NCI-H187 (cell line): Measurements from ENCODE around the gene NDEL1.
"Not testable (repeated sequence)": the region's sequence is repeated elsewhere in the genome, so short reads cannot be mapped to it uniquely, and the experiment has no call there.

Experiments
- DNase-seq, 2 experiments: peaks; one replicate each; lab custom pipeline; 2025; lab: John Stamatoyannopoulos, UW

NDEL1 gene, protein sequence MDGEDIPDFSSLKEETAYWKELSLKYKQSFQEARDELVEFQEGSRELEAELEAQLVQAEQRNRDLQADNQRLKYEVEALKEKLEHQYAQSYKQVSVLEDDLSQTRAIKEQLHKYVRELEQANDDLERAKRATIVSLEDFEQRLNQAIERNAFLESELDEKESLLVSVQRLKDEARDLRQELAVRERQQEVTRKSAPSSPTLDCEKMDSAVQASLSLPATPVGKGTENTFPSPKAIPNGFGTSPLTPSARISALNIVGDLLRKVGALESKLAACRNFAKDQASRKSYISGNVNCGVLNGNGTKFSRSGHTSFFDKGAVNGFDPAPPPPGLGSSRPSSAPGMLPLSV

DNA sequence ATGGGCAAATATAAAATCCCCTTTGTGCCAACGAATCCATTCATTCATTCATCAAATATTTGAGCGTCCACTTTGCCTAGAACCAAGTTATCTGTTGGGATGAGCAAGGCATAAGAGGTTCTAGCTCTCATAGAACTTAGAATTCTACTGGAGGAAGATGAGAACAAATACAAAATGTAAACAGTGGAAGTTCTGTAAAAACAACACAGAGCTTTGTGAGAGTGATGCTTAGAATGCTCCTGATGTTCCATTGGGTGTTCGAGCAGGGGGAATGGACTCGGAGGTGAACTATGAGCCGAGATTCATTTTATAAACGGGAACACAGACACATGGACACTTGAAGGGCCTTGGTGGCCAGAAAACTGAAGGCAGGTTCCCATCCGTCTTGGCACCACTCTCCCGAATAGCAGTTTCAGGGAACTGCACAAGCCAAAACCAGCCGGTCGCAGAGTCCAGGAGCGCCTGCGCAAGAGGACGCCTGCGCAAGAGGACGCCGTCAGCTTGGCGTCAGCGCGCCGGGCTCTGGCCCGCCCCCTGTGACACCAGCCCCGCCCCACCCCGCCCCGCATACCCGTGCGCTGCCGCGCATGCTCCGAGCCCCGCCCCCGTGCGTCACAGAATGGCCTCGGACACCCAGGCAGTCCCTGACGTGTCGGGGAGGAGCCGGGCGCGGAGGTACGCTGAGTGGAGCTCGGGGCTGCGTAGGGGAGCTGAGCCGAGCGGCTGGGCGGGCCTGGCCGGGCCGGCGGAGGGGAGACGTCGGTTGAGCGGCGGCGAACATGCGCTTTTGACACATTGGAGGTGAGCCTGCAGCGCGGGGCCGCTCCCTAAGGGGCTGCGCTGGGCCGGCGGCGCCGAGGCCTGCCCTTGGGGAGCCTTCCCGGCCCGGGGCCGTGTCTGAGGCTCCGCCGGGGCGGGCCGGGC lies at the start of gene NDEL1:
TSS of gene NDEL1 (plus strand) at position 640 of the 924 bp plus-strand sequence. CDS start 8,388 bp downstream, outside the sequence.
- peak; percentile 39 to 92 for DNase-seq

DNA sequence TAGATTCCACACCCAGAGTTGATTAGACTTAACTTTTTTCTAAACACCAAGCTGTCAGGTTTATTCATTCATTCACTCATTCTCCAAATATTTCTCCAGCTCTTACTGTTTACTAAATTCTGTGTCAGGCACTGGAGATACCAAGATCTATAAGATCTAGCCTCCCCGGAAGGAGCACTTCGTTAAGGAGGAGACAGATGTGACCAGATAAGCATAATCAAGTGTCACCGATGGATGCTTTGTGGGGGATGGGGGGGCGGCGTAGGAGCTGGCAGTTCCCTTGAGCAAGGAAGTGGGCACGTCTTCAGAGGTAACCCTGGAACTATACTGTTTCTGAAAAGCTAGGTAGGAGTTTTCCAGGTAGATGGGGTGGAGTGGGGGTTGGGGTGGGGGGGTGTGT lies 48.8 kb upstream of the NDEL1 start:
- DNase-seq: no peak

DNA sequence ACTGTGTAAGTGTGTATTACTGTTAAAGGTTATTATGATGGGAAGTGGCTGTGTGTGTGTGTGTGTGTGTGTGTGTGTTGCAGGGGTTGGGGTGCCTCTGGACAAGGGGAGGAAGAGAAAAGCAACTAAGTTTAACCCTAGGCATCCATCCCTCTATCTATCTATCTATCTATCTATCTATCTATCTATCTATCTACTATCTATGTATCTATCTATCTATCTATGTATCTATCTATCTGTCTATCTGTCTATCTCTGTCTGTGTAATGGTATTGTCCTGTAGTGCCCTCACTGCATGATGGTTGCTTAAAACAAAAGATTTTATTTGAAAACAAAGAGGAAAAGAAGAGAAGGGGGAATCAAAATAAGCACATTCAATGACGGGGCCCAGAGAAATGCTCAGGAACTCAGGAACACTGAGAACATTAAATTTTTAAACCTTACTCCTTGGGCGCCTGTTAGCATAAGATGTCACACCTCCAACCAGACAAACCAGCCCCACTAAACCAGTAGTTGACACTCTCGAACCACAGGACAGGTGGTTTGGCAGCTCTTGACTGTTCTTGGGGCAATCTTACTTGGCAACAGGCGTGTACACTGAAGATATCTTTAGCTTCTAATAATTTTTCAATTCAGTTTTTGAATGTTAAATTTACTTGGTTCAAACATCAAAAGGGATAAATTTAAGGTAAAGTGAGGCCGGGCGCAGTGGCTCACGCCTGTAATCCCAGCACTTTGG lies 47.6 kb upstream of the NDEL1 start:
- DNase-seq: no peak

DNA sequence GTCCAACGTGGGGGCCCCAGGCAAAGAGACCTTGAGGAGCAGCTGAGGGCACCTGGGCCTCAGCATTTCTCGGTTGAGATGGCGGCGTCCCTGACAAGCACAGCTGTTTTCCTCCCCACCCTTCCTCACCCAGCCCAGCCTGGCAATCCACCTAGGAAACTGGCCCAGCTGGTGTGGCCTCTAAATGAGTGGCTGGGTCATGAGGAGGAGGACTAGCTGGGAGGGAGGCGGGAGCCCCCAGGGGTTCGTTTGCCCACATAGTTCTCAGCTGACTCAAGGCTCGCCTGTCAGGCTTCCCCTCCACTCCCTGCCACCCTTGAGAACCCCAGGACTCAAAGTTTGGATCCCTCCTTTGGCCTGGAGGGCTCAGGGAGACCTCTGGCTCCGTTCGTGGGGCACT lies 44.0 kb upstream of the NDEL1 start:
- no peak for DNase-seq

DNA sequence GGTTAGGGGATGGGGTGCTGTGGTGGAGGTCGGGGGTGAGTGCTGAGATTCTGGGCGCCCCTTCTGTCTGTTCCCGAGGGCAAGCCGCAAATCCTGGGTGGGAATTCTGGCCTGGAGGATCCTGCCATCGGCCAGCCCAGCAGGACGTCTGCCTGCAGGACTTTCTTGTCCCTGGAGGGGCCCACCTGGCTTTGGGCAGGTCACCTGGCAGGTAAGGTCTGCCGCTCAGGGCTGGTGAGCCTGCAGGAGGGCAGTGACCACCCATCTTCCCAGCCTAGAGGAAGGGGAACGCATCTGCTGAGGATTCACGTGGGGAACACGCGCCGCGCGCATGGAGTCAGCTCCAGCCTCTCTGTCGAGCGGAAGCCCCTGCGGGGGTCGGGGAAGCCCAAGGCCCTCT lies 43.4 kb upstream of the NDEL1 start:
- DNase-seq: no peak

DNA sequence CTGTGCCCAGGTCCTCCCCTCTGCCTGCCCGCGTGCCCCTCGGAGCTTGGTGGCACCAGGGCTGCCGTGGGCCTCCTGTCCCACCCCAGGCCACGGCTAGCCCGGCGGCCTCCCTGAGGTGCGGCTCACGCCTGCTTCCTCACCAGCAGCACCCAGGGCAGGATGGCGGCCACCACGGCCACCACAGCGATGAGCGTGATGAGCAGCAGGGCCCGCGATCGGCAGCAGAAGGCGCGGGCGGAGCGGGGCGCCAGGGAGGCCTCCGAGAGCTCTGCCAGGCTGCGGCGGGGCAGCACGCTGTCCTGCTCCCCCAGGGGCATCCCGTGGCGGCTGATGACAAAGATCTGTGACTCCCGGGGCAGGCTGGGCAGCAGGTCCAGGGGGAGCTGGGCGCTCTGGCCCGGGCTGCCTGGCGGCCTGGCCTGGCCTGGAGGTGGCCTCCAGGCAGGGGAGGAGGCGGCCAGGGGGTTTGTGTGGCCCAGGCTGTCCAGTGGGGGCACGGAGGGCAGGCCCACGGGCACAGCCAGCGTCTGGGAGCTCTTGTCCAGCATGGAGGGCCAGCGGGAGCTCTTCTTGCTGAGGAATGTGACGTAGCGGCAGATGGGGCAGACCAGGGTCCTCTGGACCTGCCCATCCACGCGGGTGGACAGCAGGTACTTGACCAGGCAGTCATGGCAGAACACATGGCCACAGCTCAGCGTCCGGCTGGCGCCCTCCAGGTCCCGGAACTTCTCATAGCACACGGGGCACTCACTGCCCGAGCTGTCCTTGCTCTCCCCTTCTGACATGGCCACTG lies 42.8 kb upstream of the NDEL1 start:
- no peak for DNase-seq

DNA sequence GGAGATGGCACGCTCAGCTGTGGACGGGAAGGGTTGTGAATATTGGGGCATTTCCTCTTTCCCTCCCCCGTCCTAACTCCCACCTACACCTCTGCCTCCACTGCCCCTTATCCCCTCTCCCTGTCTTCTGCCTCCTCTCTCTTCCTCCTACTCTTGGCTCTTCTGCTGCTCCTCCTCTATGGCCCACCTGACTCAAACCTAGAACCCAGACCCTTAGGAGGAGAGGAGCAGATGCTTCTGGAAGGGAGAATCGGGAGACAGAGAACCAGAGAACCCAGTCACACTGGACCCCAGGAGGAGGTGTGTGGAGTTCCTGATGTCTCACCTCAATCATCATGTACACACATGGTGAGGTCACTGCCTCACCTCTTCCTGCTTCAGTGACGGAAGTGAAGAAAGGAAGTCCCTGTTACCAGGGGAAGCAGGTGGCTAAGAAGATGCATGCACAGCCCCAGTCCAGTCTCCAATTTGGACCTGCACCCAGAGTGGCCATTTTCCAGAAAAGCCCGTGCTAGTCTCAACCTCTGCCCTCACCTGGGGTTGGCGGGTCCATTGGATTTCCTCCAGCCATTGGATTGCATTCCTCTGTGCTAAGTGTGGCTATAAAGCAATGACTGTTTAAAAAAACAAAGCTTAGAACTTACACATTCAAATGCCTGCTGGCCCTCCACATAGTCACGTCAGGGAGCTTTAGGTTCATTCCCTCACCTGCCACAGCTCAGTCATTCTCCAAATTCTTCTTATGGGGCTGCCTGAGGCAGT lies 42.0 kb upstream of the NDEL1 start:
- no peak for DNase-seq

DNA sequence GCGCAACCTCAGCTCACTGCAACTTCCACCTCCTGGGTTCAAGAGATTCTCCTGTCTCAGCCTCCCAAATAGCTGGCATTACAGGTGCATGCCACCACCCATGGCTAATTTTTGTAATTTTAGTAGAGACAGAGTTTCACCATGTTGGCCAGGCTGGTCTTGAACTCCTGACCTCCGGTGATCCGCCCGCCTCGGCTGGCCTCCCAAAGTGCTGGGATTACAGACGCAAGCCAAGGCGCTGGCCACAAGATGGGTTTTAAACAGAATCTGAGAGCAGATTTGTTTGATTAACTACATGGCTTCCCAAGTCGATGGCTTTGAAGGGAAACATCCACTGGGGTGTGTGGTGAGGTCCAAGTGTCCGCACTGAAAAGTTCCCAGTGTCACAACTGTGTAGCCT lies 41.2 kb upstream of the NDEL1 start:
- not testable (repeated sequence) for DNase-seq

DNA sequence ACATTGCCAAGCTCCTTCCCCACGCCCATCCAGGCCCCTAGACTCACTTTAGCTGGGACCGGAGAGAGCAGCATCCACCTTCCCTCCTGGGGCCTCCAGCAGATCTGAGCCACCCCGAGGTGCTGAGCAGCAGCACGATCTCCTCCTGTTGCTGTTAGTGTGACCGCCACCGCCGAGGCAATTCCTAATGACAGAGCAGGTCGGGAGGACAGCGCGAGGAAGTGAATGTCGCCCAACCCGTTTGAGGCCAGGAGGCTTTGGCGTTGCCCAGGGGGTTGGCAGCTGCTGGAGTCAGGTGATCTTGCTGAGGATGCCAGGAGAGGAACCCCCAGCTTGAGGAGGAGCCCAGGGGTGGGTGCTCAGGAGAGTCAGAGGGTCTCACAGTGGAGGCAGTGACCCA lies 38.0 kb upstream of the NDEL1 start, which contains the start of gene RNF222:
TSS of gene RNF222 (minus strand) at position 192 of the 400 bp plus-strand sequence. CDS start 4,366 bp downstream, outside the sequence.
- DNase-seq: no peak

DNA sequence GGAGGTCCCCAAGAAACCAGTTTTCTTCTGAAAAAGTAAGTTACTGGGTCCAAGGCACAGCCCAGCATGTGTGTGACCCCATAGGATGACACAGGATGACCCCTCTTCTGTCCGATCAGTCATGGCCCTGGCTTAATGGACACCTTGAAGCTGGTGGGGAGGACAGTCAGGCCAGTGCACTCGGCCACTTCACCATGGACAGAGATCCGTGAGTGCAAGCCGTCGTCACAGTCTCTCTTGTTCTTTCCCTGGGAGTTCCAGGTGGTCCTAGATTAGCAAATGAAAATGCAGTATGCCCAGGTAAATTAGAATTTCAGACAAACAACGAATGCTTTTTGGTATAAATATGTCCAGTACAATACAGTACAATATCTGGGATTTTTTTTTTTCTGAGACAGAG lies 36.7 kb upstream of the NDEL1 start:
- no peak for DNase-seq

DNA sequence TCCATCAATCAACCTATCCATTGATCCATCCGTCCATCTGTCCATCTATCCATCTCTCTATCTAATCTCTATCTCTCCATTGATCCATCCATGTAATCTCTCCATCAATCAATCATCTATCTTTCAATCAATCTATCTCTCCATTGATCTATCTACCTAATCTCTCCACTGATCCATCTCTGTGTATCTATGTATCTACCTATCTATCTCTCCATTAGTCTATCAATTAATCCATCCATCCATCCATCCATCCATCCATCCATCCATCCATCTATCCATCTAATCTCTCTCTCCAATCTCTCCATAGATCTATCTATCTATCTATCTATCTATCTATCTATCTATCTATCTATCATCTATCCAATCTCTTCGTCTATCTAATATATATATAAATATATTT lies 34.6 kb upstream of the NDEL1 start:
- no peak for DNase-seq

DNA sequence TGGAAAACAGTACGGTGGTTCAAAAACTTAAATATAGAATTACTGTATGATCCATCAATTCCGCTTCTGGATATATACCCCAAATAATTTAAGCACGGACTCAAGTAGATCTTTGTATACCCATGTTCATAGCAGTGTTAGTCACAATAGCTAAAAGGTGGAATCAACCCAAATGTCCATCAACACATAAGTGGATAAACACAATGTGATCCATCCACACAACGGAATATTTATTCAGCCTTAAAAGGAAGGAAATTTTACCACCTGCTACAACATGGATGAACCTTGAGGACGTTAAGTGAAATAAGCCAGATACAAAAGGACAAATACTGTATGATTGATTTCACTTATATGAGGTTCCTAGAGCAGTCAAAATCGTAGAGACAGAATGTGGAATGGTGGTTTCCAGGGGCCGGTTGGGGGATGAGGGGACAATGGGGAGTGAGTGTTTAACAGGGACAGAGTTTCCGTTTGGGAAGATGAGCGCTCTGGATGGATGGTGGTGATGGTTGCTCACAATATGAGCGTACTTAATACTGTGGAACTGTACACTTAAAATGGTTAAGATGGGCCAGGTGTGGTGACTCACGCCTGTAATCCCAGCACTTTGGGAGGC lies 32.7 kb upstream of the NDEL1 start:
- DNase-seq: no peak

DNA sequence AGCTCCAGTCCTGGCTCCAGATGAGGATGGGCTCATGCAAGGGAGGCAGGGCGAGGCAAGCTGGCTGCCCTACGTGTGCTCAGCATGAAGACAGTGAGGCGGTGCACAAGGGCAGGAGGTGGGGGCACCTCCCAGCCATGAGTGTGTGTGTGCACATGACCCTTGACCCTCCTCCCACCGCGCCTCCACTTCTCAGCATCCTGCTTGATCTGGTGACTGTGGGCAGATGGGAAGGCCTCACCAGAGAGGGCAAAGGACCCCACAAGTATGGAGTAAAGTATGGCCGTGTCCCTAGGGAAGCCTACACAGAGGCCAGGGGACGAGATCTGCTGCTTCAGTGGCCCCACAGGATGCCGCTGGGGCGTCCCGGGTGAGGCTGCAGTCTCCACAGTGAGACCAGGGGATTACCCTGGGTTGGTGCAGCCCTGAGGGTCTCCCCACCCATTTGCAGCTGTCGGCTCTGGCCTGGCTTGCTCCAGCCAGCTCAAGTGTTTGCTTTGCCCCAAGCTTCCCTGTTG lies 30.1 kb upstream of the NDEL1 start:
- DNase-seq: no peak

DNA sequence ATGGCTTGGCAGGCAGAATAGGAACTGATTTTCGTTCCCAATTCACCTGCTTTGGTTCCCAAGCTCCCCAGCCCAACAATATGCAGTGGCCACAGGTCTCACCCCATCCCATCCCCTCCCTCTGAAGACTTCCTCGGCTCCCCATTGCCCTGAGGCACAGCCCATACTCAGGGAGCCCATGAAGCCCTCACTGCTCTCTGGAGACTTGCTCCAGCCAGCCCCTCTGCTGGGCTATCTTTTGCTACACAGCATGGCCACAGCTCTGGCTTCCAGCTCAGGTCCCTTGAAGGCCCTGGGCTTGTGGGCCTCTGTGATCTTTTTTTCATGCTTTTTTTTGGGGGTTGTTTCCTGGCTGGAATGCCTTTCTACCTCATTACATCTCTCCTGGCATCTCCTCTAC lies 29.5 kb upstream of the NDEL1 start:
- DNase-seq: no peak

DNA sequence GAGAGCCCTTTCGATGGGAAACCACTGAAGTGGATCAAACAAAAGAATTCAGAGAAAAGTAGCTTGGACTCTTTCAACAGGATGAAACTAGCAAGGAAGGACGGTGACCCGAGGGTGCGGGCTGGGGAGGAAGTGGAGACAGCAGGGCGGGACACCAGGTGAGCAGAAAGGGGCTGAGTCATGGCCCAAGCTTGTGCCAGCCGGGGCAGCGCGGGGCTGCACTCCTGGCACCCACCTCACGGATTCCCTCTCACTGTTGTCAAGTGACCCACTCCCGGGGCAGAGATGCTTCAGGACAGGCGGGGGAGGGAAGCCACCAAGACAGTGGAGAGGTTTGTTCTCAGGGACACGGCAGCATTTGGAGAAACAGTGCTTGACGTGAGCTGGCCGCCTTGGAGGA lies 27.3 kb upstream of the NDEL1 start:
- no peak for DNase-seq

DNA sequence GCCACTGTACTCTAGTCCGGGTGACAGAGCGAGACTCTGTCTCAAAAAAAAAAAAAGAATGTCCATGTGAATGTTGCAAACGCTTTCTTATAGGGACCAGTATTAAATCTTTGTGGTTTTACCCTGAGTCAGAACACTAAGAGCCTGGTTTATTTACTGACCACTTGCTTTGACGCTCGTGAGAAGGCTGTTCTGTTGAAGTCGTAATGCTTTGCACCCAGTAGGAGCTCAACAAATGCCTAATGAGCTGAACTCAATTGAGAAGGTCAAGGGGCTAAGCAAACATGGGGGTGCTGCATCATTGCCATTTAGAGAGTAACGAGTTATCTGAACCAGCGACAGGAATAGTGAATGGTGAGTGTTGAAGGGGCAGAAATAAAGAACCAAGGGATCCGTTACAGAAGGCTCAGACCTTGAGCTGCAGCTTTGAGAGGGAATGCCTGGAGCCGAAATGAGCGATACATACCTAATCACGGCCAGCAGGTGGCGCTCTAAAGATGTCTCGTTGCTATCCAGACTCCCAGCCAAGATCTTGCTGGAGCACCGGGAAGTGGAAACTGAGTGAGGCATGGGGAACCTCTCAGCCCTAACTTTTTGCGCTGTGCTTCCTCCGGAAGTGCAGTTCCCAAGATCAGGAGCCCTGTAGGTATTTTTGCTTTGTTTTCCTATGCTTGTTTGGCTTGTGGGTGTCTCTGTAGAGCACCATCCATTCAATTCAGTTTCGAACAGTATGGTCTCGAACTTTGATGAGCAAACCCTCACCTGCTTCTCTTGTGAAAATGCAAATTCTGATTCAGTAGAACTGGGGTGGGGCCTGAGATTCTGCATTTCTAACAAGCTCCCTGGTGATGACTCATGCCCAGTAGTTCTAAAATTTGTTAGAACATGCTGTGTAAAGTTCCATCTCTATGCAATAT lies 25.5 kb upstream of the NDEL1 start:
- DNase-seq: peak; percentile 19 to 41

DNA sequence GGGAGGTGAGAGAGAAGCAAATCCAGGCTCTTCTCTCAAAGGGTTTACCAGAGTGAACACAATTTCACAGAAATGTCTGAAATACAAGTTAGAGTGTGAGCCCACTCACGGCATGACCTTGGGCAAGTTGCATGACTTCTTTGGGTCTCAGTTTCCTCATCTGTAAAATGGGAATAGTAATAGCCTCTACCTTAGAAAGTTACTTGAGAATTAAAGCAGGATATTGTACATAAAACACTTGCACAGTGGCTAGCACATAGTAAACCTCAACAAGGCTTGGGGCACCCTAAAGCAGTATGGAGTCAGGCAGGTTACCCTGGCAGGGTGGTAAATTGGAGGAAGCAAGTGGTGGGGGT lies 24.8 kb upstream of the NDEL1 start:
- no peak for DNase-seq

DNA sequence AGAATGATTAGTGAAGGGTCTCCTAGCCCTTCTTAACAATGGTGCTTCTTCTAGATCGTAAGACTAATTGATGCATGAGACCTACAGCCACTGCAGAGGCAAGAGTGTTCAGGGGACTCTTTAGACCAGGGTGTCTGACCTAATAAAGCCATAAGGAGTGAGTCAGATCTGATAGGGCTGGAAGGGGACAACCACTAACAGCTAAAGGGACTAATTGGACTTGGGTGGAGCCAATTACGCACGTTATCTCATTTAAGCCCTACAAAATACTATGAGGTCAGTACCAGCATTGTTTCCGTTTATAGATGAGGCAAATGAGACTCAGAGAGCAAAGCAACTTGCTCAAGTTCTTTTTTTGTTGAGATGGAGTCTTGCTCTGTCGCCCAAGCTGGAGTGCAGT lies 23.6 kb upstream of the NDEL1 start:
- DNase-seq: no peak

DNA sequence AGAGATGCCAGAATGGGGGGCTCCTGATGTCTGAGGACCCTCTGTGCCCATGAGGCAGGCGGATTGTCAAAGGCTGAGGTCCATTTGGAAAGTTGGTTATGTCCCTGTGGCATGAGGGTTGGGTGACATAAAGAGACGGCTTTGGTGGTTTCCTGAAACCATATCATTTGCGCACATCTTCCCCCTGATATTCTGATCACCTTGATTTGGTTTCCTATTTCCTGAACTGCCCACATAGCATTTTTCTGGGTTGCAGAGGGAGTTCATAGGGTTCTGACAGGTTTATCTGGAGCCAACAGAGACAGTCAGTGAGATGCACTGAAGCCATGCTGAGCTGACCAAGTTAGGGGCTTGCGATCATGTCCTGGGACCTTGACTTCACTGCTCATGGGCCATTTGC lies 22.4 kb upstream of the NDEL1 start:
- DNase-seq: no peak
